ENCODE data around the gene PBLD.
A peak's percentile ranks its signal among the peaks of the same experiment; 100 is the strongest.

The PBLD gene

GRCh38 chr10:68302871-68303270 is 29.9 kb downstream of the PBLD start:
- no peak overlapping the region for H3K27ac ChIP-seq
- DNase-seq (ENCODE audit: low spot score) = no peak
- ChIA-PET POLR2A (ENCODE audit: low non-redundant PET) (interaction anchor here (0.6 kb wide), 1 partner anchor 119 kb away, joined by 4 read pairs; no protein-coding TSS in a partner anchor), CTCF (interaction anchor here (1.5 to 4.7 kb wide), 6 partner anchors 9 to 448 kb away, joined by 3 to 54 read pairs (median 6); no protein-coding TSS in a partner anchor)
- TF ChIP-seq CTCF (conservative IDR thresholded peaks at IDR 0.05; ENCODE audit: low read depth) = no peak

- DNase-seq (ENCODE audit: low spot score) = no peak
- POLR2A ChIA-PET (ENCODE audit: low non-redundant PET) = interaction anchor here (0.6 kb wide), 1 partner anchor 119 kb away, joined by 4 read pairs; no protein-coding TSS in a partner anchor
- TF ChIP-seq CTCF (conservative IDR thresholded peaks at IDR 0.05; ENCODE audit: low read depth) = peak; percentile 22; the same call in 1 of the 2 replicates
- CTCF ChIA-PET = interaction anchor here (0.9 to 4.7 kb wide), 8 partner anchors 8 to 447 kb away, joined by 3 to 54 read pairs (median 4); no protein-coding TSS in a partner anchor
- H3K27ac ChIP-seq = no peak overlapping the region
These were observed 30.3 kb downstream of the PBLD start for GRCh38 chr10:68302503-68302823.

- H3K27ac ChIP-seq = no peak overlapping the region
- POLR2A ChIA-PET (ENCODE audit: low non-redundant PET) = interaction anchor here (0.6 kb wide), 1 partner anchor 120 kb away, joined by 4 read pairs; no protein-coding TSS in a partner anchor
- TF ChIP-seq CTCF (conservative IDR thresholded peaks at IDR 0.05; ENCODE audit: low read depth) = peak; percentile 58
These were observed 30.8 kb downstream of the PBLD start for GRCh38 chr10:68301790-68302502.

GRCh38 chr10:68301301-68301700 is 31.4 kb downstream of the PBLD start:
- no peak overlapping the region for H3K27ac ChIP-seq
- ChIA-PET CTCF (interaction anchor here (0.5 to 4.7 kb wide), 11 partner anchors 13 to 462 kb away, joined by 3 to 54 read pairs (median 4); no protein-coding TSS in a partner anchor), POLR2A (ENCODE audit: low non-redundant PET) (no interaction called here)
- no peak for TF ChIP-seq CTCF (conservative IDR thresholded peaks at IDR 0.05; ENCODE audit: low read depth)
- DNase-seq (ENCODE audit: low spot score) = no peak

More at GRCh38 chr10:68301790-68302502, 30.8 kb downstream of the PBLD start:
- peak; percentile 62 for DNase-seq (ENCODE audit: low spot score)
- CTCF ChIA-PET = interaction anchor here (0.5 to 4.7 kb wide), 15 partner anchors 14 to 463 kb away, joined by 3 to 54 read pairs (median 4); no protein-coding TSS in a partner anchor

GRCh38 chr10:68296843-68297663 is 35.7 kb downstream of the PBLD start:
- POLR2A ChIA-PET (ENCODE audit: low non-redundant PET) = no interaction called here
- CTCF ChIA-PET = interaction anchor here (0.6 kb wide), 1 partner anchor 16 kb away, joined by 3 read pairs; no protein-coding TSS in a partner anchor
- DNase-seq (ENCODE audit: low spot score) = no peak
- TF ChIP-seq CTCF (conservative IDR thresholded peaks at IDR 0.05; ENCODE audit: low read depth) = no peak
- H3K27ac ChIP-seq = no peak overlapping the region

- no peak overlapping the region for H3K27ac ChIP-seq
- CTCF ChIA-PET = interaction anchor here (0.6 kb wide), 1 partner anchor 346 kb away, joined by 3 read pairs; no protein-coding TSS in a partner anchor
- POLR2A ChIA-PET (ENCODE audit: low non-redundant PET) = no interaction called here
- DNase-seq (ENCODE audit: low spot score) = no peak
- no peak for TF ChIP-seq CTCF (conservative IDR thresholded peaks at IDR 0.05; ENCODE audit: low read depth)
These were observed 42.0 kb downstream of the PBLD start for GRCh38 chr10:68290736-68291135.
